NCI-H748 treated with DMSO at 0.1 percent for 48 hours (cell line): Measurements from ENCODE around the gene CRP.
"Not testable (repeated sequence)": the region's sequence is repeated elsewhere in the genome, so short reads cannot be mapped to it uniquely, and the experiment has no call there.

ENCODE experiments used
- DNase-seq: peaks from one replicate; lab custom pipeline; 2025; lab: John Stamatoyannopoulos, UW

The CRP gene

DNA sequence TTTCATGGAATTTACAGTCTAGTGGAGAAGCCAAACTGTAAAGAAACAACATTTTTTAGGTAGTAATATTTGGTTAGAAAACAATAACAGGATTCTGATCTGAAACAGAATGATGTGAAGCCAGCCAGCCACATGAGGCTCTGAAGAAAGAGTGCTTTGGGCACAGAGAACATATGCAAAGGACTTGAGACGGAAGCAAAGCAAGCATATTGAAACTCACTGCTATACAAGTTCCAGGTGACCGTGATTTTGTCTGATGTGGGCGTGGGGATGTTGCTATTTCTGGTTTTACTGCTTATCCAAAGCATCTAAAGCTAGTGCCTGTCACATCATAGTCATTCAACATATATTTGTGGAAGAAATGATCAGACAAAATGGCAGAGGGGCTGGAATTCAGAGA lies 14.7 kb downstream of the CRP start:
- DNase-seq, result no peak

DNA sequence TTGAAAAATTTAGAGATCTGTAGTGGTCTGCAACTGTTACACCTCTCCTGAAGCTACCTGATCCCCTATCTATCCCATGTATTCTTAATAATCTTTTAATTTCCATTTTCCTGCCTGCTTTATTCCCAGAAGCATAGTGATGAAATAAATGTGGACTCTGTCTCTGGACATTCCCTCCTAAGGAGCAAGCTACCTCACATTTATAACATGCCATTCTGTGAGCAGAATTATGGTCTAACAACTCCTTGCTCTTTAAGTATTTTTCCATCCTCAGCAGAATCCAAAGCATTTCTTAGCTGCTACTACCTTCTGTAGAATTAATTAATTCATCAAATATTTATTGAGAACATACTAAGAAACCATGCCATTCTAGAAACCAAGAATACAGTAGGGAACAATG lies 15.1 kb downstream of the CRP start:
- no peak for DNase-seq

DNA sequence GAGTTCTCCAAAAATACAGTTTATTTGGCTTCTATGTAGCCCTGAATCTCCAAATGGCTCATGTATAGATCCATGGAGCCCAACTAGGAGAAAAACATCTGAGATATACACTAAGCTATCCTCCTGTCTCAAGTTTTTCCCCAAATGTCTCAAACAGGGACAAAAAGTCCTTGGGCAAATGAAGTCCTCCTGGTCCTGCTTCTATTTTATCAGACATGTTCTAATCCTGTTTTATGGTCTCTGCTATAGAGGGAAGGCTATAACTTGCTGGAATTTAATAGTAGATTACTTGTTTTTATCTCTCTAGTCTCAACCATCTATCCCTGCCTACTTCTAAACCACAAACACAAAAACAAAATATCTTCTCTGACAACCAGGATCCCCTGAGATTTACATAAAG lies 26.9 kb downstream of the CRP start:
- no peak for DNase-seq

DNA sequence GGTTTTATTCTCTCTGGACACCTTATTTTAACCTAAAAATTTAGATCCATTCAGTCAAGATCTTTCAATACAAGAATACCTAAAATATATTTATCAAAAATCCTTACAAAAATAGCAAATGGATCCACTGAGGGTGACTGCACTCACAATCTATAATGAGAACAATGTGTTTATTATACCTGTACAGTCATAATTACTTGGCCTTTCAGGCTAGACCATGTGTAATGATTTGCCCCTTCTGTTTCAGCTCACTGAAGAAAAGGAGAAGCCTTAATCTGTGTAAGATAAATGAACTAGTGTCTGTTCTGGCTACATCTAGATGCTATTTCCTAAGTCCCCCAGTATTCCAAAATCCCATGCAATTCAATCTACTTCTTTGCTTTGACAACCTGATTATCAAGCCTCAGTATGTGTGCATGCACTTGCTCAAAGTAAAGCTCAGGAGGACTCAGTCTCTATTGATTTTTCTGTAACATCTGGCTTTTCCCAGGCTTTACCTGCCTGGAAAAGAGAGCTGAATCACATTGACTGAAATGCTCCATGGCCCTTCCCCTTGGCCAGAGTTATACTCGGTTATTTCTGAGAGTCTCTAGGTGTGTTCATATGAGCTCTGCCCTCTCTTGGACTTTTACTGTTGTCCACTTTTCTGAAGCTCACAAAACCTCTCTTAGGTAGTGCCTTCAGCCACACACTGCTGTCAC lies 27.6 kb downstream of the CRP start:
- no peak for DNase-seq

DNA sequence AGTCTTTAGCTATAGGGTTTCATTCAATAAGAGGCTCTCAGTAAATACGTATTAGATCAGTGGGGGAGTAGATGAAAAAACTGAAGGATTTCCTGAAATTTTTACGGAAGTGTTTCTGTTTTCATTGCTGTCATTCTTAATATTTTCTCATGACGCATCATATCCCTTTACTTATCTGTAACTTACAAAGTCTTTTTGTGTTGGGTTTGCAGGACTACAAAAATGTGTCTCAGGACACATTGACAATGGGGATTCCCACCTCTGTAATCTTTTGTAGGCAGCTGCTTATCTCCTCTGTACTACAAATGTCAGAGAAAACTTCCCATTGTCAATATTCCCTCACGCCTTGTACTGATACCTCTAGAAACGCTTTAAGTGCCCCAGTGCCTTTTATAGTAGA lies 35.5 kb downstream of the CRP start:
- no peak for DNase-seq

DNA sequence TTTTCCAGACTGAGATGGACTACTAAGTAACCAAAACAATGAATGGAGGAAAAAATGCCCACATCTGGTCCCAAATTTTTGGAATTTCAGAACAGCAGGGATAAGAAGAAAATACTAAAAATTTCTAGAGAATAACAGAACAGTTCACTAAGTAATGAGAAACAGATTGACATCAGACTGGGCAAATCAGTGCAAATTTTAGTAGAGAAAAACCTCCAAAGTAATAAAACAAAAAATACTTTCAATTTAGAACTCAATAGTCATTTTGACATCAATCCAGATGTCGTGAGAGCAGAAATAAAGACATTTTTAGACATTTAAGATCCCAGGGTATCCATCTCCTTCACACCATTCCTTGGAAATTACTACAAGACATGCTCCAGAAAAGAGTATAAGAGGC lies 39.3 kb downstream of the CRP start:
- no peak for DNase-seq

DNA sequence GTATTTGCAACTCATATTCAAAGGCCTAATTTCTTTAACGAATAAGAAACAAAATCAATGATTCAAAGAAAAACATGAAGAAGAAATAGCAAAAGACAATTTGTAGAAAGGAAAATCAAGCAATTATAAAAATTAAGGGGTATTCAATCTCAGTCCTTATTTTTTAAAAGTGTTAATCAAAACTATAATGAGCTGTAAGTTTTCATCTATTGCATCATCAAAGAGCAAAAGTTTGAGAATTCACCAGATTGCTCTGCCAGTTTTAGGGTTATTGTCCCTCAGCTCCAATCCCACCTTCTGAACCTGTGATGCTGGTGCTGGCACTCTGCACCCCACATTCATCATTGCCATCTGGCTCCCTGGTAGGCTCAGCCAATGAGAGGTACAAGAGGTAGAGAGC lies 42.0 kb downstream of the CRP start:
- DNase-seq, result not testable (repeated sequence)

DNA sequence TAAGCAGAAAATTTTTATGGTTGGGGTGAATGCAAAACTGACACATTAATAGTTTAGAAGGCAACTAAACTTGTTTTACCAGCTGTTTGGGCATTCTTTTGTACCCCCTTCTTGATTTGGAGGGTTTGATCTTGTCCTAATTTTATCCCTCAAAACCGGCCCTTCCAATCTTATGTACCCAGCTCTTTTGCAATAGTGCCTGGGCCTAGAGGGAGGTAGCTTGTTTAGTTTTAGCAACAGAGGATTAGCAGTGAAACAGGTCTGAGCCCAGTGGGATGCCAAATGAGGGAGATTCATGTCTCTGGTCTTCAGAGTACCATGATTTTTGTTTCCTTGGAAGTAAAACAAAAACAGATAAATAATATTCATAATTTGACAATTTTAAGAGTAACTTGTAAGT lies 45.1 kb downstream of the CRP start:
- DNase-seq, result no peak

DNA sequence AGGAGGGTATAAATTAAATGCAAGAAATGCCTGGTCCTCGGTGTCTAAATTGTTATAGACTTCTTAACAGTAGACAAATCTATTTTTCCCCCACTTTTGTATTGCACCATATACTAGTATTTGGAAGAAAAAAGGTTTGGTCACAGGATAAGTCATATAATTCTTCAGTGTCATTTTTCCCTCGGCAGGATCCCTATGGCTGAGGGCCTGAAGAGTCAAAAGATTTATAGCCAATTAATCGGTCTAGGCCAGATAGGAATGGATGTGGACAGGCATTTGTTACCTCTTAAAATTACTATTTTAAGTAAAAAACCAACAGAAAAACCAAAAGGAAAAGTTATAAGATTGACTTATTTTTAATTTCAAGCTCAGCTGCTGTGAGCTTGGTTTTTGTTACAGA lies 45.6 kb downstream of the CRP start:
- no peak for DNase-seq

DNA sequence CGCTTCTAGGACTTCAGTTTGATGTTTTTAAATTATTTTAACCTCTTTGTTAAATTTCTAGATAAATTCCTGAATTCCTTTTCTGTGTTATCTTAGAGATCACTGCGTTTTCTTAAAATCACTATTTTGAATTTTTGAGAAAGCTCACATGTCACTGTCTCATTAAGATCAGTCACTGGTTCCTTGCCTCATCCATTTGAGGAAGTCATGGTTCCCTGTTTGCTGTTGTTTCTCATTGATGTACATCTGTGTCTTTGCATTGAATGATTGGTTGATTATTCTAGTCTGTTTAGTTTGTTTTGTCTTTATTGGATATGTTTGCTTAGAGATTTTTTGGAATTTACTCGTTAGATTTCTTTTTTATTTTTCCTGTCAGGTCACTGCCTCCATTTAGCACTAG lies 50.1 kb downstream of the CRP start:
- DNase-seq, result no peak

DNA sequence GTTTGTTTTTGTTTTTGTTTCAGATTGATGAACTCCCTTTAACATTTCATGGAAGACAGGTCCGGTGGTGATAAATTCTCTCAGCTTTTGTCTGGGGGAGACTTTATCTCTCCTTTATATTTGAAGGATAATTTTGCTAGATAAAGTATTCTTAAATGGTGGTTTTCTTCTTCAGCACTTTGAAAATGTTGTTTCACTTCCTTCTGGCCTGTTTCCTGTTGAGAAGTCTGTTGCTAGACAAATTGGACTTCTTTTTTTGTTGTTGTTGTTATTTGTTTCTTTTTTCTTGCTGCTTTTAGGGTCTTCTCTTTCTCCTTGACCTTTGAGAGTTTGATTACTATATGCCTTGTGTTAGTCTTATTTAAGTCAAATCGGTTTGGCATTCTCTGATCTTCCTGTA lies 50.8 kb downstream of the CRP start:
- no peak for DNase-seq
